Peyer's patch (tissue), 4 donors: Measurements from ENCODE around the gene MORN5.

ENCODE experiments used
- POLR2A ChIP-seq, 2 donors: fragments of 450-650 bp; IDR thresholded peaks; one replicate each; pipeline ENCODE4 v1.5.1; 2017; ENCODE audit warnings: antibody characterized with exemption in 2 of 2, mild to moderate bottlenecking in 2 of 2, moderate library complexity in 2 of 2
- TF ChIP-seq, protein P1 (sequence below), 6 experiments: fragments of 450-650 bp in 4 of 6; fragments of 200-600 bp in 2 of 6; sonication (generic) in 1 of 6; IDR thresholded peaks; one replicate each; pipeline ENCODE4 v1.5.1; 2017 to 2019; ENCODE audit warnings: antibody characterized with exemption in 6 of 6, mild to moderate bottlenecking in 3 of 6, moderate library complexity in 1 of 6

DNA sequence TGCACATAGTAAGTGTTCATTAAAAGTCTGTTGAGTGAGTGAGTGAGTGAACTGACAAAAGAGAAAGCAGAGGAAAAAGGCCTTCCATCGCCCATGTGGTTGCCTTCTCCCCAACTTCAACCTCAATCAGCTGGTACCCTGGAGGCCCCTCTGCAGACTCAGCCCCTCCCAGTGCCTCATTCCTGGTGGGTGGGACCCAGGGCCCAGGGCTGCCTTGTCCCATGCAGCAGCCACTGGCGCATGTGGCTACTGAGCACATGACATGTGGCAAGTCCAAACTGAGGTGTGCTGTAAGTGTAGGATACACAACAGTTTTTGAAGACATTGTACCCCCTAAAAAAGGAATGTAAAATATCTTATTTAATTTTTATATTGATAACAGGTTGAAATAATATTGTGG lies 29.7 kb upstream of the MORN5 start:
- TF ChIP-seq, protein P1, sequence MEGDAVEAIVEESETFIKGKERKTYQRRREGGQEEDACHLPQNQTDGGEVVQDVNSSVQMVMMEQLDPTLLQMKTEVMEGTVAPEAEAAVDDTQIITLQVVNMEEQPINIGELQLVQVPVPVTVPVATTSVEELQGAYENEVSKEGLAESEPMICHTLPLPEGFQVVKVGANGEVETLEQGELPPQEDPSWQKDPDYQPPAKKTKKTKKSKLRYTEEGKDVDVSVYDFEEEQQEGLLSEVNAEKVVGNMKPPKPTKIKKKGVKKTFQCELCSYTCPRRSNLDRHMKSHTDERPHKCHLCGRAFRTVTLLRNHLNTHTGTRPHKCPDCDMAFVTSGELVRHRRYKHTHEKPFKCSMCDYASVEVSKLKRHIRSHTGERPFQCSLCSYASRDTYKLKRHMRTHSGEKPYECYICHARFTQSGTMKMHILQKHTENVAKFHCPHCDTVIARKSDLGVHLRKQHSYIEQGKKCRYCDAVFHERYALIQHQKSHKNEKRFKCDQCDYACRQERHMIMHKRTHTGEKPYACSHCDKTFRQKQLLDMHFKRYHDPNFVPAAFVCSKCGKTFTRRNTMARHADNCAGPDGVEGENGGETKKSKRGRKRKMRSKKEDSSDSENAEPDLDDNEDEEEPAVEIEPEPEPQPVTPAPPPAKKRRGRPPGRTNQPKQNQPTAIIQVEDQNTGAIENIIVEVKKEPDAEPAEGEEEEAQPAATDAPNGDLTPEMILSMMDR (IDR thresholded peaks at IDR 0.05), result no peak
- TF ChIP-seq POLR2A (IDR thresholded peaks at IDR 0.05), result no peak
